Coronary artery (tissue), 2 donors: ENCODE data around the gene DYNC2LI1.

Source experiments
- DNase-seq: peaks from one replicate; pipeline ENCODE4 v3.0.0-alpha.2; 2017; ENCODE audit warnings: low spot score
- H3K27ac ChIP-seq, 2 donors: fragments of 200-600 bp; sonication (generic); one replicate each; pipeline ENCODE4 v1.5.1; 2016 to 2019
- H3K4me3 ChIP-seq: fragments of 200-600 bp; sonication (generic); 2 replicates; pipeline ENCODE4 v1.5.1; 2016; ENCODE audit warnings: mild to moderate bottlenecking, moderate library complexity
- CTCF ChIP-seq: fragments of 200-600 bp; sonication (generic); IDR thresholded peaks from one replicate; pipeline ENCODE4 v1.5.1; 2019; ENCODE audit warnings: antibody characterized with exemption

The DYNC2LI1 gene

GRCh38 chr2:43812006-43812405 lies 38.2 kb downstream of the DYNC2LI1 start:
- H3K27ac ChIP-seq: no peak overlapping the region
- H3K4me3 ChIP-seq: no peak overlapping the region
- DNase-seq: no peak
- TF ChIP-seq CTCF: no peak

- DNase-seq: no peak
- H3K4me3 ChIP-seq: no peak overlapping the region
- H3K27ac ChIP-seq: no peak overlapping the region
- no peak for TF ChIP-seq CTCF
Observed at GRCh38 chr2:43812947-43813346, 39.1 kb downstream of the DYNC2LI1 start.

- no peak for DNase-seq
- no peak overlapping the region for H3K4me3 ChIP-seq
- no peak overlapping the region for H3K27ac ChIP-seq
- TF ChIP-seq CTCF: no peak
Observed at GRCh38 chr2:43814711-43815110, 40.9 kb downstream of the DYNC2LI1 start.

GRCh38 chr2:43818761-43819160 lies 44.9 kb downstream of the DYNC2LI1 start:
- no peak for DNase-seq
- no peak for TF ChIP-seq CTCF
- Histone ChIP-seq H3K4me3 (no peak overlapping the region), H3K27ac (no peak overlapping the region)

GRCh38 chr2:43819491-43820163 lies 45.8 kb downstream of the DYNC2LI1 start:
- TF ChIP-seq CTCF: no peak
- Histone ChIP-seq H3K4me3 (no peak overlapping the region), H3K27ac (no peak overlapping the region)
- DNase-seq: no peak

- DNase-seq: no peak
- H3K27ac ChIP-seq: no peak overlapping the region
- H3K4me3 ChIP-seq: no peak overlapping the region
- TF ChIP-seq CTCF: no peak
Observed at GRCh38 chr2:43822839-43823238, 49.0 kb downstream of the DYNC2LI1 start.

GRCh38 chr2:43823751-43824150 lies 49.9 kb downstream of the DYNC2LI1 start:
- TF ChIP-seq CTCF: no peak
- no peak for DNase-seq
- Histone ChIP-seq H3K4me3 (no peak overlapping the region), H3K27ac (no peak overlapping the region)
